Endothelial cell of umbilical vein (primary cell): Measurements from ENCODE around the gene CYP1A1. TPM values are rescaled to one million over a fixed set of nuclear protein-coding genes. Genes with fewer than 3 reads are reported as not detected.

Experiments used
- BruUV-seq: library from RNA; stranded (reverse); fragments of 400-500 nt; replicated peaks from 2 replicates; lab custom pipeline; 2021; lab: Mats Ljungman, UMichigan
- CTCF ChIA-PET: fragments of 300-600, 350-600 bp; sonication (Branson Sonifier 250); formaldehyde crosslinking; loops from one replicate; lab custom pipeline; 2021; ENCODE audit warnings: antibody characterized with exemption, inconsistent platforms; lab: Charles Lee
- POLR2A ChIA-PET: fragments of 300-600, 350-600 bp; sonication (Branson Sonifier 250); formaldehyde crosslinking; loops from one replicate; lab custom pipeline; 2021; ENCODE audit warnings: antibody characterized with exemption, inconsistent platforms; lab: Charles Lee
- DNase-seq: peaks from one replicate; pipeline ENCODE4 v3.0.0-alpha.2; 2011; ENCODE audit warnings: low read depth, low spot score
- FAIRE-seq: peaks from 2 replicates; lab custom pipeline; 2011; peaks lifted over from hg19 to GRCh38; lab: Jason Lieb, UNC
- H2AFZ ChIP-seq: 2 replicates; pipeline ENCODE4 v1.6.0; 2012; ENCODE audit warnings: low read depth, low read length, control low read depth, inconsistent platforms
- H3K27ac ChIP-seq: 2 replicates; pipeline ENCODE4 v1.5.1; 2011; ENCODE audit warnings: low read depth, mild to moderate bottlenecking, control low read depth, low read length, moderate library complexity; ENCODE audit not compliant: insufficient read depth
- H3K27me3 ChIP-seq, 2 experiments: 2 replicates each; pipeline versions ENCODE4 v1.6.0 to v1.6.1; 2011; ENCODE audit warnings: low read length in 2 of 2, mixed read lengths in 1 of 2; ENCODE audit not compliant: control insufficient read depth in 2 of 2, insufficient read depth in 2 of 2
- H3K36me3 ChIP-seq, 2 experiments: 2 replicates in 1 of 2; 3 replicates in 1 of 2; pipeline ENCODE4 v1.5.1; 2011; ENCODE audit warnings: low read length in 2 of 2, mild to moderate bottlenecking in 1 of 2, moderate library complexity in 1 of 2; ENCODE audit not compliant: control insufficient read depth in 2 of 2, insufficient read depth in 2 of 2; ENCODE audit errors: extremely low read depth in 1 of 2
- H3K4me1 ChIP-seq: 3 replicates; pipeline ENCODE4 v1.5.1; 2011; ENCODE audit warnings: mild to moderate bottlenecking, low read length; ENCODE audit not compliant: control insufficient read depth, insufficient read depth; ENCODE audit errors: extremely low read depth
- H3K4me2 ChIP-seq: 2 replicates; pipeline ENCODE4 v1.6.1; 2011; ENCODE audit warnings: low read length, control low read depth, mixed read lengths; ENCODE audit not compliant: insufficient read depth
- H3K4me3 ChIP-seq, 3 experiments: fragments of 200-600 bp in 1 of 3; sonication (generic), shearing (Covaris generic) in 1 of 3; replicated peaks in 1 of 3; 2 replicates each; pipeline ENCODE4 v1.5.1; 2011 to 2016; ENCODE audit warnings: control low read depth in 3 of 3, low read length in 3 of 3, mild to moderate bottlenecking in 2 of 3, inconsistent platforms in 1 of 3, low read depth in 1 of 3, moderate library complexity in 1 of 3; ENCODE audit not compliant: insufficient read depth in 1 of 3
- H3K79me2 ChIP-seq: 2 replicates; pipeline ENCODE4 v1.6.0; 2012; ENCODE audit warnings: low read length, inconsistent platforms; ENCODE audit not compliant: control insufficient read depth, insufficient read depth
- H3K9ac ChIP-seq: replicated peaks from 2 replicates; pipeline ENCODE3; 2011; ENCODE audit warnings: low read length, control low read depth; ENCODE audit not compliant: insufficient read depth; ENCODE audit errors: extremely low read depth
- H3K9me1 ChIP-seq: replicated peaks from 3 replicates; pipeline ENCODE4 v1.6.0; 2011; ENCODE audit warnings: mild to moderate bottlenecking, low read length; ENCODE audit not compliant: control insufficient read depth, insufficient read depth; ENCODE audit errors: extremely low read depth
- H3K9me3 ChIP-seq: replicated peaks from 2 replicates; pipeline ENCODE4 v1.5.1; 2012; ENCODE audit warnings: low read length, inconsistent platforms; ENCODE audit not compliant: control insufficient read depth, insufficient read depth
- H4K20me1 ChIP-seq: replicated peaks from 2 replicates; pipeline ENCODE3; 2011; ENCODE audit warnings: mild to moderate bottlenecking, low read length; ENCODE audit not compliant: control insufficient read depth, insufficient read depth; ENCODE audit errors: extremely low read depth
- EZH2 ChIP-seq: IDR thresholded peaks from 2 replicates; pipeline ENCODE4 v1.6.1; 2012; ENCODE audit warnings: borderline replicate concordance, low read depth, mild to moderate bottlenecking, moderate library complexity, low read length, inconsistent platforms; ENCODE audit not compliant: severe bottlenecking
- FOS ChIP-seq: IDR thresholded peaks from 2 replicates; pipeline ENCODE4 v1.6.1; 2011; ENCODE audit warnings: mild to moderate bottlenecking, low read length, moderate library complexity, borderline replicate concordance; ENCODE audit not compliant: insufficient read depth
- GATA2 ChIP-seq: IDR thresholded peaks from 2 replicates; pipeline ENCODE4 v1.7.0; 2011; ENCODE audit warnings: low read depth, mild to moderate bottlenecking, moderate library complexity, mixed read lengths, low read length; ENCODE audit not compliant: insufficient read length, insufficient read depth
- JUN ChIP-seq: IDR thresholded peaks from 2 replicates; pipeline ENCODE4 v1.6.1; 2011; ENCODE audit warnings: borderline replicate concordance, low read depth; ENCODE audit not compliant: insufficient read length, insufficient read depth
- MAX ChIP-seq: IDR thresholded peaks from 2 replicates; pipeline ENCODE4 v1.6.1; 2011; ENCODE audit not compliant: insufficient read depth, insufficient read length
- MYC ChIP-seq: IDR thresholded peaks from one replicate; pipeline ENCODE4 v1.6.1; 2011; ENCODE audit warnings: mild to moderate bottlenecking, low read depth, low read length
- POLR2A ChIP-seq: IDR thresholded peaks from 2 replicates; pipeline ENCODE4 v1.6.1; 2012; ENCODE audit warnings: low read depth, mild to moderate bottlenecking, control low read depth, low read length
- POLR2AphosphoS5 ChIP-seq: IDR thresholded peaks from 2 replicates; pipeline ENCODE4 v1.6.1; 2012; ENCODE audit warnings: low read depth, mild to moderate bottlenecking, control low read depth, low read length, moderate library complexity; ENCODE audit not compliant: insufficient read depth
- dilution Hi-C: fragments of 300-500 bp; cut with MboI; formaldehyde crosslinking; loops from one replicate; pipeline ENCODE4 v1.15.0; 2019; ENCODE audit warnings: low sequenced_read_pairs; ENCODE audit not compliant: extremely low pct_ligation_motif_present
- intact Hi-C: fragments of 100-400 bp; cut with micrococcal nuclease; formaldehyde crosslinking; loops from one replicate; pipeline ENCODE4 v1.10.0; 2022
- polyA plus RNA-seq, 4 experiments: library from polyadenylated mRNA; depleted of rRNA in 3 of 4; stranded (reverse) in 3 of 4; unstranded in 1 of 4; fragments of >200 nt; gene quantifications; 2 replicates each; pipeline versions ENCODE4 v1.2.1 to v1.2.3, GENCODE V29; 2011 to 2012; ENCODE audit warnings: missing spikeins in 1 of 4
- total RNA-seq: library from RNA; stranded (reverse); gene quantifications from 2 replicates; pipeline ENCODE4 v1.2.3, GENCODE V29; 2021

The CYP1A1 gene
- total and polyA plus RNA-seq, 2 donors (not counting 3 experiments of a cell fraction or from before 2014, with no cell fraction given) = 7.6 to 13.1 TPM

GRCh38 chr15:74723754-74724334 is 1.5 kb downstream of the CYP1A1 start:
- no peaks in the 10 kb centered on the region for H3K36me3 ChIP-seq
- TF ChIP-seq MYC = no peak
- TF ChIP-seq POLR2A = no peak
- TF ChIP-seq JUN = no peak
- TF ChIP-seq GATA2 = no peak
- no peak for TF ChIP-seq FOS
- no peak for TF ChIP-seq EZH2
- TF ChIP-seq MAX = no peak
- TF ChIP-seq POLR2AphosphoS5 = no peak
- no TSS peak for BruUV-seq
- no peak overlapping the region for H3K9ac ChIP-seq
- H3K79me2 ChIP-seq = no peaks in the 10 kb centered on the region
- no peaks in the 10 kb centered on the region for H4K20me1 ChIP-seq
- DNase-seq = peak; percentile 62
- ChIA-PET CTCF (interaction anchor here (1.0 to 3.0 kb wide), 3 partner anchors 36 to 47 kb away, joined by 5 to 19 read pairs (median 7); no protein-coding TSS in a partner anchor), POLR2A (no interaction called here)
- no peaks in the 10 kb centered on the region for H3K9me1 ChIP-seq
- intact Hi-C loops (no loop called here), dilution Hi-C loops (no loop called here)
- H3K4me1 ChIP-seq = peaks cover 12% of the 10 kb centered on the region
- peaks cover 0 to 2% of the 10 kb centered on the region in 2 experiments for H3K27me3 ChIP-seq
- peak; percentile 82 for FAIRE-seq
- no peak overlapping the region for H3K4me2 ChIP-seq
- no peak overlapping the region for H2AFZ ChIP-seq
- no peaks in the 10 kb centered on the region for H3K9me3 ChIP-seq
- no peak overlapping the region for H3K4me3 ChIP-seq
- no peak overlapping the region for H3K27ac ChIP-seq
